HCT116 (cell line): ENCODE results near the gene LRRC2. TPM values are rescaled to one million over a fixed set of nuclear protein-coding genes. Genes with fewer than 3 reads are reported as not detected.

ENCODE experiments used
- ATAC-seq: fragments of 200-7000 bp; cut with Tn5 transposase; 2 replicates; pipeline ENCODE4 v1.9.1; 2020; ENCODE audit warnings: mild to moderate bottlenecking, moderate library complexity
- BruUV-seq: library from RNA; stranded (reverse); fragments of 400-500 nt; replicated peaks from 2 replicates; lab custom pipeline; 2021; lab: Mats Ljungman, UMichigan
- CTCF ChIA-PET: fragments of 300-600 bp; sonication (Branson Sonifier 250); formaldehyde crosslinking; loops from one replicate; lab custom pipeline; 2021; ENCODE audit warnings: antibody characterized with exemption; lab: Charles Lee
- POLR2A ChIA-PET: fragments of 300-600, 350-600 bp; sonication (Branson Sonifier 250); formaldehyde crosslinking; loops from one replicate; lab custom pipeline; 2021; ENCODE audit warnings: antibody characterized with exemption; lab: Charles Lee
- RAD21 ChIA-PET, 2 experiments: fragments of 300-600 bp; sonication (Branson Sonifier 250); formaldehyde crosslinking; loops; one replicate each; lab custom pipeline; 2023; ENCODE audit warnings: low total read pairs in 2 of 2; ENCODE audit not compliant: uncharacterized antibody in 2 of 2, unreplicated experiment in 2 of 2, low non-redundant PET in 1 of 2; lab: Charles Lee
- DNase-seq: peaks from one replicate; pipeline ENCODE4 v3.0.0-alpha.2; 2010; ENCODE audit warnings: low read depth, low spot score
- H2AFZ ChIP-seq: fragments of 200-600 bp; shearing (Covaris generic), sonication (generic); 2 replicates; pipeline ENCODE4 v1.6.1; 2017; ENCODE audit warnings: low read depth, mixed run types, mixed read lengths, antibody characterized with exemption, low read length; ENCODE audit not compliant: poor library complexity, severe bottlenecking
- H3K27ac ChIP-seq: 2 replicates; pipeline ENCODE4 v1.5.1; 2012; ENCODE audit warnings: low read depth, low read length
- H3K27me3 ChIP-seq: fragments of 200-600 bp; sonication (generic); 2 replicates; pipeline ENCODE4 v1.6.1; 2016; ENCODE audit warnings: mixed run types, low read length, mixed read lengths; ENCODE audit not compliant: insufficient read depth
- H3K36me3 ChIP-seq, 2 experiments: fragments of 200-500 bp in 1 of 2; fragments of 200-600 bp in 1 of 2; sonication (Bioruptor generic) in 1 of 2; sonication (generic) in 1 of 2; 2 replicates each; pipeline versions ENCODE4 v1.5.1 to v1.6.1; 2014 to 2016; ENCODE audit warnings: low read length in 2 of 2, inconsistent platforms in 1 of 2, mixed read lengths in 1 of 2, mixed run types in 1 of 2; ENCODE audit not compliant: insufficient read depth in 2 of 2, control insufficient read depth in 1 of 2
- H3K4me1 ChIP-seq, 2 experiments: fragments of 200-600 bp in 1 of 2; sonication (generic) in 1 of 2; 2 replicates each; pipeline versions ENCODE4 v1.5.1 to v1.6.1; 2012 to 2017; ENCODE audit warnings: low read length in 2 of 2, inconsistent platforms in 1 of 2, mild to moderate bottlenecking in 1 of 2, mixed read lengths in 1 of 2, mixed run types in 1 of 2, moderate library complexity in 1 of 2; ENCODE audit not compliant: insufficient read depth in 2 of 2, control insufficient read depth in 1 of 2
- H3K4me2 ChIP-seq: fragments of 200-600 bp; sonication (generic); 2 replicates; pipeline ENCODE4 v1.6.1; 2017; ENCODE audit warnings: mixed run types, low read length, mixed read lengths
- H3K4me3 ChIP-seq, 2 experiments: fragments of 200-600 bp in 1 of 2; sonication (generic) in 1 of 2; replicated peaks in 1 of 2; 2 replicates each; pipeline ENCODE4 v1.5.1; 2011 to 2016; ENCODE audit warnings: low read length in 2 of 2, control low read depth in 1 of 2, low read depth in 1 of 2, mild to moderate bottlenecking in 1 of 2, mixed read lengths in 1 of 2, mixed run types in 1 of 2
- H3K79me2 ChIP-seq: fragments of 200-600 bp; sonication (generic); 2 replicates; pipeline ENCODE4 v1.6.1; 2017; ENCODE audit warnings: mild to moderate bottlenecking, mixed run types, low read length, moderate library complexity, mixed read lengths; ENCODE audit not compliant: insufficient read depth
- H3K9ac ChIP-seq: fragments of 200-600 bp; sonication (generic); 2 replicates; pipeline ENCODE4 v1.6.1; 2016; ENCODE audit warnings: low read length, mixed read lengths
- H3K9me2 ChIP-seq: fragments of 200-600 bp; sonication (generic), shearing (Covaris generic); 2 replicates; pipeline ENCODE4 v1.6.1; 2017; ENCODE audit warnings: mixed run types, mild to moderate bottlenecking, moderate library complexity; ENCODE audit not compliant: insufficient read depth
- H3K9me3 ChIP-seq, 2 experiments: fragments of 200-500 bp in 1 of 2; fragments of 200-600 bp in 1 of 2; sonication (Bioruptor generic) in 1 of 2; sonication (generic) in 1 of 2; 2 replicates each; pipeline ENCODE4 v1.6.1; 2014 to 2017; ENCODE audit warnings: low read length in 2 of 2, mixed read lengths in 2 of 2, inconsistent platforms in 1 of 2, low read depth in 1 of 2, mild to moderate bottlenecking in 1 of 2, mixed run types in 1 of 2, moderate library complexity in 1 of 2; ENCODE audit not compliant: control insufficient read depth in 1 of 2, insufficient read depth in 1 of 2
- H4K20me1 ChIP-seq: fragments of 200-600 bp; sonication (generic), shearing (Covaris generic); 2 replicates; pipeline ENCODE4 v1.6.1; 2017; ENCODE audit warnings: mixed run types, mild to moderate bottlenecking, moderate library complexity; ENCODE audit not compliant: insufficient read depth
- ATF3 ChIP-seq: IDR thresholded peaks from 2 replicates; pipeline ENCODE4 v1.6.1; 2012
- CBX3 ChIP-seq: IDR thresholded peaks from 2 replicates; pipeline ENCODE4 v1.6.1; 2012; ENCODE audit warnings: low read depth
- CEBPB ChIP-seq: IDR thresholded peaks from 2 replicates; pipeline ENCODE4 v1.6.1; 2012; ENCODE audit warnings: low read depth
- CTCF ChIP-seq, 3 experiments: fragments of 200-600 bp in 1 of 3; sonication (generic) in 1 of 3; IDR thresholded peaks in 2 of 3; conservative IDR thresholded peaks in 1 of 3; 2 replicates each; pipeline ENCODE4 v1.5.1; 2012 to 2017; ENCODE audit warnings: low read depth in 2 of 3, low read length in 2 of 3, antibody characterized with exemption in 1 of 3, borderline replicate concordance in 1 of 3, control low read depth in 1 of 3, mild to moderate bottlenecking in 1 of 3, mixed read lengths in 1 of 3, mixed run types in 1 of 3, moderate library complexity in 1 of 3; ENCODE audit not compliant: insufficient read depth in 1 of 3
- EGR1 ChIP-seq: IDR thresholded peaks from 2 replicates; pipeline ENCODE4 v1.6.1; 2012; ENCODE audit warnings: low read depth
- ELF1 ChIP-seq: IDR thresholded peaks from 2 replicates; pipeline ENCODE4 v1.6.1; 2012; ENCODE audit warnings: low read depth, borderline replicate concordance
- EZH2phosphoT487 ChIP-seq: fragments of 200-600 bp; IDR thresholded peaks from 2 replicates; pipeline ENCODE4 v1.6.1; 2018; ENCODE audit warnings: antibody characterized with exemption, borderline replicate concordance
- FOSL1 ChIP-seq: IDR thresholded peaks from 2 replicates; pipeline ENCODE4 v1.6.1; 2012; ENCODE audit warnings: low read depth
- JUND ChIP-seq: IDR thresholded peaks from 2 replicates; pipeline ENCODE4 v1.6.1; 2012
- MAX ChIP-seq: IDR thresholded peaks from 2 replicates; pipeline ENCODE4 v1.6.1; 2012
- POLR2A ChIP-seq: IDR thresholded peaks from 2 replicates; pipeline ENCODE4 v1.7.0; 2011; ENCODE audit warnings: borderline replicate concordance; ENCODE audit not compliant: insufficient read depth, insufficient read length; ENCODE audit errors: extremely low read depth
- POLR2AphosphoS5 ChIP-seq: IDR thresholded peaks from 2 replicates; pipeline ENCODE4 v1.6.1; 2011; ENCODE audit warnings: mild to moderate bottlenecking, low read depth, low read length, moderate library complexity
- REST ChIP-seq: IDR thresholded peaks from 2 replicates; pipeline ENCODE4 v1.6.1; 2012; ENCODE audit warnings: low read depth
- SIN3A ChIP-seq: IDR thresholded peaks from 2 replicates; pipeline ENCODE4 v1.6.1; 2012; ENCODE audit warnings: low read depth
- SP1 ChIP-seq: IDR thresholded peaks from 2 replicates; pipeline ENCODE4 v1.6.1; 2012; ENCODE audit warnings: low read depth
- SRF ChIP-seq: IDR thresholded peaks from 2 replicates; pipeline ENCODE4 v1.6.1; 2012; ENCODE audit warnings: low read depth
- TCF7L2 ChIP-seq: IDR thresholded peaks from 2 replicates; pipeline ENCODE4 v1.7.0; 2011; ENCODE audit warnings: borderline replicate concordance, inconsistent platforms; ENCODE audit not compliant: insufficient read depth, insufficient read length; ENCODE audit errors: extremely low read depth
- YY1 ChIP-seq: IDR thresholded peaks from 2 replicates; pipeline ENCODE4 v1.6.1; 2011; ENCODE audit warnings: low read length, low read depth, moderate library complexity, mild to moderate bottlenecking; ENCODE audit not compliant: insufficient replicate concordance; ENCODE audit errors: extremely low read depth
- ZBTB33 ChIP-seq: IDR thresholded peaks from 2 replicates; pipeline ENCODE4 v1.6.1; 2011; ENCODE audit warnings: mild to moderate bottlenecking, low read length, moderate library complexity; ENCODE audit not compliant: insufficient replicate concordance; ENCODE audit errors: extremely low read depth
- ZNF274 ChIP-seq: fragments of 200-500 bp; sonication (Bioruptor generic); IDR thresholded peaks from 2 replicates; pipeline ENCODE4 v1.6.1; 2014; ENCODE audit warnings: mild to moderate bottlenecking, low read depth, low read length, inconsistent platforms
- intact Hi-C: fragments of 100-400 bp; cut with micrococcal nuclease; formaldehyde crosslinking; loops from 2 replicates; pipeline ENCODE4 v1.10.0; 2022
- total RNA-seq: library from RNA; stranded (reverse); gene quantifications from one replicate; pipeline ENCODE4 v1.2.1, GENCODE V29; 2021; ENCODE audit not compliant: unreplicated experiment

The LRRC2 gene
- total RNA-seq, 1 experiment from 2014 or later = not detected

- H3K79me2 ChIP-seq = no peaks in the 10 kb centered on the region
- H3K4me2 ChIP-seq = no peak overlapping the region; the same call in 1 of the 2 replicates
- H3K4me3 ChIP-seq = no peak overlapping the region
- H3K4me1 ChIP-seq = peaks cover 20 to 31% of the 10 kb centered on the region in 2 experiments
- no peaks in the 10 kb centered on the region for H3K36me3 ChIP-seq
- ChIA-PET CTCF (interaction anchor here (1.2 to 1.6 kb wide), 2 partner anchors 41 to 68 kb away, joined by 4 to 6 read pairs; no protein-coding TSS in a partner anchor), RAD21 (no interaction called here), POLR2A (interaction anchor here (1.1 kb wide), 1 partner anchor 40 kb away, joined by 3 read pairs; no protein-coding TSS in a partner anchor)
- no TSS peak for BruUV-seq
- peak overlapping the region; percentile 62 for H2AFZ ChIP-seq
- no peaks in the 10 kb centered on the region for H3K27me3 ChIP-seq
- no peak for TF ChIP-seq SRF
- no peak for TF ChIP-seq JUND
- no peak for TF ChIP-seq TCF7L2
- no peak for TF ChIP-seq ZBTB33
- TF ChIP-seq ELF1 = no peak
- no peak for TF ChIP-seq CTCF (IDR thresholded peaks at IDR 0.05 in 2 of 3, conservative IDR thresholded peaks at IDR 0.05 in 1 of 3; ENCODE audit: borderline replicate concordance in 1 of 3, insufficient read depth in 1 of 3, low read depth in 2 of 3, low read length in 2 of 3)
- TF ChIP-seq EZH2phosphoT487 = no peak
- no peak for TF ChIP-seq CEBPB
- no peak for TF ChIP-seq REST
- no peak for TF ChIP-seq POLR2AphosphoS5
- TF ChIP-seq CBX3 = no peak
- no peak for TF ChIP-seq MAX
- no peak for TF ChIP-seq ZNF274
- no peak for TF ChIP-seq SIN3A
- no peak for TF ChIP-seq YY1
- TF ChIP-seq FOSL1 = no peak
- no peak for TF ChIP-seq ATF3
- no peak for TF ChIP-seq SP1
- no peak for TF ChIP-seq POLR2A
- no peak for TF ChIP-seq EGR1
- ATAC-seq (peak; percentile 24; the same call in 1 of the 2 replicates), DNase-seq (no peak)
- no peaks in the 10 kb centered on the region for H3K9me3 ChIP-seq
- H4K20me1 ChIP-seq = no peaks in the 10 kb centered on the region
- intact Hi-C loops = no loop called here
- H3K27ac ChIP-seq = peak overlapping the region; percentile 24; the same call in 1 of the 2 replicates
- no peak overlapping the region for H3K9ac ChIP-seq
- no peaks in the 10 kb centered on the region for H3K9me2 ChIP-seq
Measured at GRCh38 chr3:46517784-46518181, 48.3 kb downstream of the LRRC2 start.
